ENCODE data around the gene PKNOX2.

PKNOX2 gene

GRCh38 chr11:125464270-125464662 is 299.7 kb downstream of the PKNOX2 start:
- Mint-ChIP-seq H3K36me3 (ENCODE audit: low read depth) (no peaks in the 10 kb centered on the region), H3K4me1 (peaks cover 8% of the 10 kb centered on the region), H3K4me3 (no peak overlapping the region), H3K27ac (no peak overlapping the region), H3K27me3 (ENCODE audit: low read depth, poor library complexity) (peaks cover 25% of the 10 kb centered on the region), H3K9me3 (no peaks in the 10 kb centered on the region)
- no peak for TF ChIP-seq CTCF (IDR thresholded peaks at IDR 0.05)
- no peak for DNase-seq

GRCh38 chr11:125464666-125465065 is 300.1 kb downstream of the PKNOX2 start:
- Mint-ChIP-seq H3K27ac (no peak overlapping the region), H3K9me3 (no peaks in the 10 kb centered on the region), H3K4me1 (peaks cover 8% of the 10 kb centered on the region), H3K36me3 (ENCODE audit: low read depth) (no peaks in the 10 kb centered on the region), H3K27me3 (ENCODE audit: low read depth, poor library complexity) (peaks cover 27% of the 10 kb centered on the region), H3K4me3 (no peak overlapping the region)
- DNase-seq: no peak
- no peak for TF ChIP-seq CTCF (IDR thresholded peaks at IDR 0.05)

- peaks cover 8% of the 10 kb centered on the region for H3K4me1 Mint-ChIP-seq
- H3K9me3 Mint-ChIP-seq: no peaks in the 10 kb centered on the region
- no peak for TF ChIP-seq CTCF (IDR thresholded peaks at IDR 0.05)
- no peak overlapping the region for H3K4me3 Mint-ChIP-seq
- H3K27ac Mint-ChIP-seq: no peak overlapping the region
- no peaks in the 10 kb centered on the region for H3K36me3 Mint-ChIP-seq (ENCODE audit: low read depth)
- H3K27me3 Mint-ChIP-seq (ENCODE audit: low read depth, poor library complexity): peaks cover 32% of the 10 kb centered on the region
- no peak for DNase-seq
These were observed 300.7 kb downstream of the PKNOX2 start for GRCh38 chr11:125465255-125465654.

- Mint-ChIP-seq H3K9me3 (no peaks in the 10 kb centered on the region), H3K27me3 (ENCODE audit: low read depth, poor library complexity) (peaks cover 34% of the 10 kb centered on the region), H3K27ac (no peak overlapping the region), H3K4me1 (peaks cover 8% of the 10 kb centered on the region), H3K4me3 (no peak overlapping the region), H3K36me3 (ENCODE audit: low read depth) (no peaks in the 10 kb centered on the region)
- DNase-seq: no peak
- TF ChIP-seq CTCF (IDR thresholded peaks at IDR 0.05): no peak
These were observed 301.1 kb downstream of the PKNOX2 start for GRCh38 chr11:125465701-125466100.

GRCh38 chr11:125468025-125468424 is 303.5 kb downstream of the PKNOX2 start:
- Mint-ChIP-seq H3K9me3 (no peaks in the 10 kb centered on the region), H3K36me3 (ENCODE audit: low read depth) (no peaks in the 10 kb centered on the region), H3K4me1 (peaks cover 8% of the 10 kb centered on the region), H3K4me3 (no peak overlapping the region), H3K27ac (no peak overlapping the region), H3K27me3 (ENCODE audit: low read depth, poor library complexity) (peaks cover 34% of the 10 kb centered on the region)
- no peak for DNase-seq
- TF ChIP-seq CTCF (IDR thresholded peaks at IDR 0.05): no peak

- Mint-ChIP-seq H3K27me3 (ENCODE audit: low read depth, poor library complexity) (peaks cover 29% of the 10 kb centered on the region), H3K27ac (no peak overlapping the region), H3K4me1 (peaks cover 8% of the 10 kb centered on the region), H3K9me3 (no peaks in the 10 kb centered on the region), H3K36me3 (ENCODE audit: low read depth) (no peaks in the 10 kb centered on the region), H3K4me3 (no peak overlapping the region)
- TF ChIP-seq CTCF (IDR thresholded peaks at IDR 0.05): no peak
- no peak for DNase-seq
These were observed 304.3 kb downstream of the PKNOX2 start for GRCh38 chr11:125468852-125469251.
